PFSK-1 (cell line): Measurements from ENCODE around the gene ZNF831.

ENCODE experiments used
- FOXP2 ChIP-seq: optimal IDR thresholded peaks from 2 replicates; pipeline ENCODE3; 2011; ENCODE audit warnings: borderline replicate concordance, control low read depth, inconsistent platforms; ENCODE audit not compliant: insufficient read depth; ENCODE audit errors: extremely low read length, extremely low read depth
- POLR2AphosphoS5 ChIP-seq: IDR thresholded peaks from 2 replicates; pipeline ENCODE4 v1.6.1; 2012; ENCODE audit warnings: low read depth, mild to moderate bottlenecking, control low read depth, low read length, moderate library complexity
- REST ChIP-seq, 2 experiments: IDR thresholded peaks; 2 replicates each; pipeline versions ENCODE4 v1.6.1 to v1.8.0; 2011 to 2012; ENCODE audit warnings: low read depth in 2 of 2, low read length in 2 of 2, control low read depth in 1 of 2, inconsistent platforms in 1 of 2, mild to moderate bottlenecking in 1 of 2, moderate library complexity in 1 of 2; ENCODE audit not compliant: insufficient read depth in 1 of 2
- SIN3A ChIP-seq: IDR thresholded peaks from 2 replicates; pipeline ENCODE4 v1.6.1; 2012; ENCODE audit warnings: mild to moderate bottlenecking, low read length, moderate library complexity, borderline replicate concordance; ENCODE audit not compliant: insufficient read depth

DNA sequence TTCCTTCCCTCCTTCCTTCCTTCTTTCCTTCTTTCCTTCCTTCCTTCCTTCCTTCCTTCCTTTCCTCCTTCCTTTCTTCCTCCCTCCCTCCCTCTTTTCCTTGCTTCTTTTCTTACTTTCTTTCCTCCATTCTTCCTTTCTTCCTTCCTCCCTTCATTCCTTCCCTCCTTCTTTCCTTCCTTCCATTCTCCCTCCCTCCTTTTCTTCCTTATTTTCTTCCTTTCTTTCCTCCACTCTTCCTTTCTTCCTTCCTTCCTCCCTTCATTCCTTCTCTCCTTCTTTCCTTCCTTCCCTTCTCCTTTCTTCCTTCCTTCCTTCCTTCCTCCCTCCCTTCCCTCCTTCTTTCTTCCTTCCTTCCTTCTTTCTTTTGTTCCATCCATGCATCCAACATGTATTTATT is 101.7 kb downstream of the ZNF831 start:
- TF ChIP-seq POLR2AphosphoS5 = no peak
- no peak for TF ChIP-seq FOXP2
- no peak for TF ChIP-seq SIN3A
- no peak for TF ChIP-seq REST (IDR thresholded peaks at IDR 0.05; ENCODE audit: insufficient read depth in 1 of 2, low read depth in 2 of 2, low read length in 2 of 2)
